Cardiac muscle cell (in vitro differentiated cells and primary cell): ENCODE results near the gene PCSK5. TPM values are rescaled to one million over a fixed set of nuclear protein-coding genes. Genes with fewer than 3 reads are reported as not detected.

Experiments
- DNase-seq, 2 donors: peaks; one replicate each; pipeline versions ENCODE4 v3.0.0 to v3.0.0-alpha.2; 2010 to 2017; ENCODE audit warnings: low read depth in 1 of 2, low spot score in 1 of 2
- H3K27ac ChIP-seq: fragments of 200-600 bp; sonication (generic); 2 replicates; pipeline ENCODE4 v1.5.1; 2016
- H3K27me3 ChIP-seq: fragments of 200-600 bp; sonication (generic); 2 replicates; pipeline ENCODE4 v1.6.0; 2016; ENCODE audit warnings: control low read depth
- H3K36me3 ChIP-seq: fragments of 200-600 bp; sonication (generic); 2 replicates; pipeline ENCODE4 v1.5.1; 2016; ENCODE audit warnings: control low read depth
- H3K4me1 ChIP-seq: fragments of 200-600 bp; sonication (generic); 2 replicates; pipeline ENCODE4 v1.8.1; 2017; ENCODE audit warnings: low read depth, mild to moderate bottlenecking, mixed run types
- H3K4me3 ChIP-seq: fragments of 200-600 bp; sonication (generic); 2 replicates; pipeline ENCODE4 v1.5.1; 2016; ENCODE audit warnings: mild to moderate bottlenecking
- H3K9me3 ChIP-seq: fragments of 200-600 bp; sonication (generic); 2 replicates; pipeline ENCODE4 v1.5.1; 2017; ENCODE audit warnings: low read depth, mild to moderate bottlenecking, control low read depth
- CTCF ChIP-seq: IDR thresholded peaks from 2 replicates; pipeline ENCODE4 v1.5.1; 2012; ENCODE audit warnings: low read depth, mild to moderate bottlenecking, low read length
- polyA plus RNA-seq: library from polyadenylated mRNA; unstranded; fragments of >200 nt; fragmentation: Nextera tagmentation; extraction: Ambion mirVana; gene quantifications from 2 replicates; pipeline ENCODE4 v1.2.1, GENCODE V29; 2016
- total RNA-seq: library from RNA; depleted of rRNA; stranded (reverse); fragments of >200 nt; gene quantifications from 2 replicates; pipeline ENCODE4 v1.2.3, GENCODE V29; 2016

PCSK5 gene
- total and polyA plus RNA-seq, 2 experiments from 2014 or later = 6.8 to 9.6 TPM

GRCh38 chr9:76396144-76396543, 505.7 kb downstream of the PCSK5 start:
- H3K9me3 ChIP-seq = no peaks in the 10 kb centered on the region
- H3K27ac ChIP-seq = no peak overlapping the region
- no peak overlapping the region for H3K4me3 ChIP-seq
- TF ChIP-seq CTCF = no peak
- DNase-seq = no peak
- no peaks in the 10 kb centered on the region for H3K27me3 ChIP-seq
- H3K4me1 ChIP-seq = peaks cover 3% of the 10 kb centered on the region
- H3K36me3 ChIP-seq = no peaks in the 10 kb centered on the region

GRCh38 chr9:76396597-76396996, 506.1 kb downstream of the PCSK5 start:
- Histone ChIP-seq H3K9me3 (no peaks in the 10 kb centered on the region), H3K27ac (no peak overlapping the region), H3K36me3 (no peaks in the 10 kb centered on the region), H3K27me3 (no peaks in the 10 kb centered on the region), H3K4me3 (no peak overlapping the region), H3K4me1 (peaks cover 3% of the 10 kb centered on the region)
- DNase-seq = no peak
- no peak for TF ChIP-seq CTCF

GRCh38 chr9:76399856-76400255, 509.4 kb downstream of the PCSK5 start:
- H3K4me1 ChIP-seq = peaks cover 3% of the 10 kb centered on the region
- no peaks in the 10 kb centered on the region for H3K27me3 ChIP-seq
- no peak overlapping the region for H3K4me3 ChIP-seq
- H3K36me3 ChIP-seq = no peaks in the 10 kb centered on the region
- no peak for DNase-seq
- no peak for TF ChIP-seq CTCF
- H3K27ac ChIP-seq = no peak overlapping the region
- H3K9me3 ChIP-seq = no peaks in the 10 kb centered on the region

- Histone ChIP-seq H3K4me1 (no peaks in the 10 kb centered on the region), H3K27ac (no peak overlapping the region), H3K27me3 (no peaks in the 10 kb centered on the region), H3K9me3 (no peaks in the 10 kb centered on the region), H3K36me3 (no peaks in the 10 kb centered on the region), H3K4me3 (no peak overlapping the region)
- DNase-seq = no peak
- TF ChIP-seq CTCF = no peak
Measured at GRCh38 chr9:76400534-76401096, 510.1 kb downstream of the PCSK5 start.

- Histone ChIP-seq H3K4me1 (no peaks in the 10 kb centered on the region), H3K36me3 (no peaks in the 10 kb centered on the region), H3K27ac (no peak overlapping the region), H3K27me3 (no peaks in the 10 kb centered on the region), H3K4me3 (no peak overlapping the region), H3K9me3 (no peaks in the 10 kb centered on the region)
- no peak for TF ChIP-seq CTCF
- DNase-seq = no peak
Measured at GRCh38 chr9:76401176-76401575, 510.7 kb downstream of the PCSK5 start.
